SK-N-SH treated with all-trans-retinoic acid at 6 μM for 48 hours (cell line): ENCODE measurements around the gene SNCG.

Experiments
- ISL1 ChIP-seq: fragments of 250-450 bp; sonication (Bioruptor Pico); IDR thresholded peaks from 2 replicates; pipeline ENCODE4 v2.1.2; 2022; ENCODE audit warnings: mild to moderate bottlenecking, moderate library complexity
- PATZ1 ChIP-seq: fragments of 250-450 bp; sonication (Bioruptor Pico); IDR thresholded peaks from 2 replicates; pipeline ENCODE4 v1.8.0; 2020; ENCODE audit warnings: mild to moderate bottlenecking, moderate library complexity, borderline replicate concordance
- RARB ChIP-seq: fragments of 250-450 bp; sonication (Bioruptor Pico); IDR thresholded peaks from 2 replicates; pipeline ENCODE4 v1.8.0; 2021; ENCODE audit warnings: mild to moderate bottlenecking, moderate library complexity
- SNAI2 ChIP-seq: fragments of 250-450 bp; sonication (Bioruptor Pico); IDR thresholded peaks from 2 replicates; pipeline ENCODE4 v1.5.0; 2020; ENCODE audit warnings: mild to moderate bottlenecking, moderate library complexity
- ZFP3 ChIP-seq: fragments of 250-450 bp; sonication (Bioruptor Pico); IDR thresholded peaks from 2 replicates; pipeline ENCODE4 v1.5.0; 2020; ENCODE audit warnings: mild to moderate bottlenecking, moderate library complexity

GRCh38 chr10:86918022-86918471 lies 40.4 kb upstream of the SNCG start:
- TF ChIP-seq ZFP3 (CRISPR knock-in tag), result no peak
- TF ChIP-seq RARB (CRISPR knock-in tag), result no peak
- no peak for TF ChIP-seq PATZ1 (CRISPR knock-in tag)
- TF ChIP-seq SNAI2 (CRISPR knock-in tag), result no peak
- no peak for TF ChIP-seq ISL1 (CRISPR knock-in tag)
